Inflammatory macrophage treated with lipopolysaccharide for 4 hours (primary cell): ENCODE data around the gene CENPH.
"Not testable (repeated sequence)": the region's sequence is repeated elsewhere in the genome, so short reads cannot be mapped to it uniquely, and the experiment has no call there.

Experiments
- DNase-seq: peaks from one replicate; pipeline ENCODE4 v3.0.0-alpha.2; 2020

CENPH gene

GRCh38 chr5:69211200-69211599 lies 21.8 kb downstream of the CENPH start:
- no peak for DNase-seq

- no peak for DNase-seq
Observed at GRCh38 chr5:69212022-69212421, 22.6 kb downstream of the CENPH start.

- no peak for DNase-seq
Observed at GRCh38 chr5:69213513-69214215, 24.3 kb downstream of the CENPH start.

- DNase-seq, result no peak
Observed at GRCh38 chr5:69217151-69217511, 27.7 kb downstream of the CENPH start.

DNA sequence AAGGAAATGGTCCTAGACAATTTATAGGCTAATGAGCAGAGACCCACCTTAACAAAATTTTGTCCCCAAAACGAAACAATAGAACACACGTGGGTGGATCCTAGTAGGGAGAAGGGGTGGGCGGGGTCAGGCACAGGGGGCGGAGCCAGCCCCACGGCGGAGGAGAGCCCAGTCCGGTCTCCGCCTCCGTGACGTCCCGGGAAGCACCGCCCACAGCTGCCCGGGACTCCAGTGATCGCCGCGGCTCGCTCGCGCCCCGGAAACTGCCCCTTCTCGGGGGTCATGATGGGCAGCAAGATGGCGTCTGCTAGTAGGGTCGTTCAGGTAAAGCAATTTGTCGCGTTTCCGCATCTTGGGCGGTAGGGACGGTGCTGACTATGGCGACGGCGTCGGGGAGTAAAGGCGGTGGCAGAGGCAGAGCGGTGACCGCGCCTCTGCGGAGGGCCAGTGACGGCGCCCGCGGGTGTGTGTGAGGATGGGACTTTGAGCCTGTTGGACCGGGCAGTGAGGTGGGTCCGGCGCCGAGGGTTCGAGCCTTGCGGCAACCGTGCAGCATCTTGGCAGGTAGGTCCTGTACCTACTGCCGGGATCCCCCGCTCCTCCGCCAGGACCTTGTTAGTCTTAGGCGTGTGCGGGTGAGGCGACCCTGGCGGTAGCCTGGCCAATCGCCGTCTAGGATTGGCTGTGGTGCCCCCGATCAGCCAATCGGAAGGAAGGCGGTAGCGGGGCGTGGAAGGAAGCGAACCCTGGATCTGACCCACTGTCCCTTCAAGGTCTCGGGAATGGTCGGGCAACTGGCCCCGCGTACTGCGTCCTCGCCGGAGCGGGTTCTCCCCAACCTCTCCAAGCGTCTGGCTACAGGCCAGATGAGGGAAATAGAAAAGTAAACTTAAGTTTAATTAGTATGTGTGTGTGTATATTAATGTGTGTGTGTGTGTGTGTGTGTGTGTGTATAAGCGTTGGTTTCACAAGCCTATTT lies 28.5 kb downstream of the CENPH start:
- DNase-seq, result peak; percentile 98

DNA sequence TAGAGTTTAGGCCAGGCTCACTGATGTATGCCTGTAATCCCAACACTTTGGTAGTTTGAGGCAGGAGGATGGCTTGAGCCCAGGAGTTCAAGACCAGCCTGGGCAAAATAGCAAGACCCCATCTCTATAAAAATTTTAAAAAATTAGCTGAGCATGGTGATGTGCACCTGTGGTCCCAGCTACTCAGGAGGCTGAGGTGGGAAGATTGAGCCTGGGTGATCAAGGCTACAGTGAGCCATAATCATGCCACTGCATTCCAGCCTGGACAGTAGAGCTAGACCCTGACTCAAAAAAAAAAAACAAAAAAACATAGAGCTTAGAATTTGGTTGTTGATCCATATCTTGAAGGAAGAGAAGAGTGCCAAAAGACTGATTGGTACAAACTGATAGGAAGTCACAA lies 30.6 kb downstream of the CENPH start:
- DNase-seq, result no peak

GRCh38 chr5:69220371-69220770 lies 31.0 kb downstream of the CENPH start:
- not testable (repeated sequence) for DNase-seq

DNA sequence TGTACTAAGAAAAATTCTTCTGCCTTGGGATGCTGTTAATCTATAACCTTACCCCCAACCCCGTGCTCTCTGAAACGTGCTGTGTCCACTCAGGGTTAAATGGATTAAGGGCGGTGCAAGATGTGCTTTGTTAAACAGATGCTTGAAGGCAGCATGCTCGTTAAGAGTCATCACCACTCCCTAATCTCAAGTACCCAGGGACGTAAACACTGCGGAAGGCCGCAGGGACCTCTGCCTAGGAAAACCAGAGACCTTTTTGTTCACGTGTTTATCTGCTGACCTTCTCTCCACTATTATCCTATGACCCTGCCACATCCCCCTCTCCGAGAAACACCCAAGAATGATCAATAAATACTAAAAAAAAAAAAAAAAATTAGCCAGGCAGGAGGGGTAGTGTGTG lies 31.4 kb downstream of the CENPH start:
- DNase-seq, result not testable (repeated sequence)

- no peak for DNase-seq
Observed at GRCh38 chr5:69224520-69224919, 35.1 kb downstream of the CENPH start.

GRCh38 chr5:69225860-69226259 lies 36.5 kb downstream of the CENPH start:
- no peak for DNase-seq

GRCh38 chr5:69230181-69230580 lies 40.8 kb downstream of the CENPH start:
- DNase-seq, result no peak

DNA sequence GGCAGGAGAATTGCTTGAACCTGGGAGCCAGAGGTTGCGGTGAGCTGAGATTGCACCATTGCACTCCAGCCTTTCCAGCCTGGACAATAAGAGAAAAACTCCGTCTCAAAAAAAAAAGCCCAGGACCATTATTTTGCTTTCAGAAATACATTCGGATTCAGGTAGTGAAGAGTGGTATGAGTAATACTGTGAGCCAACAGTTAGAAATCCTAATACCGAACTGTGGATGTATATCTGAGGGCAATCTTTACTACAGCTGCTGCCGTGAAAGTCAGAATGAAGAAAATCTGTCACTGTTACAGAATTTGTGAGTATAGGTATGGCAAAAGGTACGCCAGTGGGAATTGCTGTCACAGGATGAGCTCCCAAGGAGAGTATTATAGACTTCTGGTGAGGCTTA lies 41.9 kb downstream of the CENPH start:
- DNase-seq, result no peak

DNA sequence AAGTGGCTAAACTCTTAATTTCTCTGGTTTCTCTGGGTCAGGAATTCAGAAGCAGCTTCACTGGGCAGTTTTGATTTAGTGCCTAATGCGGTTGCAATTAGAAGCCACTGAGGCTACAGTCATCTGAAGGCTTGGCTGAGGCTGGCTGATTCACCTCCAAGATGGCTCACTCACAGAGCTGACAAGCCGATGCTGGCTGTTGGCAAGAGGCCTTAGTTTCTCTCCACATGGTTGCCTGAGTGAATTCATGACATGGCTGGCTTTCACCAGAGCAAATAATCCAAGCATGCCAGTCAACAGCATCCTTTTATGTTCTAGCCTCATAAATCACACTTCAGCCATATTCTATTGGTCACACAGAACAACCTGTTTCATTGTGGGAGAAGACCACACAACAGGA lies 42.5 kb downstream of the CENPH start:
- DNase-seq, result no peak

GRCh38 chr5:69234457-69235268 lies 45.3 kb downstream of the CENPH start, which contains the start of gene CDK7:
Gene CDK7, plus strand, starts transcription at chr5:69234886. Its CDS starts 90 bp downstream, at chr5:69234976.
- DNase-seq, result peak; percentile 96

- not testable (repeated sequence) for DNase-seq
Observed at GRCh38 chr5:69236733-69237132, 47.4 kb downstream of the CENPH start.

DNA sequence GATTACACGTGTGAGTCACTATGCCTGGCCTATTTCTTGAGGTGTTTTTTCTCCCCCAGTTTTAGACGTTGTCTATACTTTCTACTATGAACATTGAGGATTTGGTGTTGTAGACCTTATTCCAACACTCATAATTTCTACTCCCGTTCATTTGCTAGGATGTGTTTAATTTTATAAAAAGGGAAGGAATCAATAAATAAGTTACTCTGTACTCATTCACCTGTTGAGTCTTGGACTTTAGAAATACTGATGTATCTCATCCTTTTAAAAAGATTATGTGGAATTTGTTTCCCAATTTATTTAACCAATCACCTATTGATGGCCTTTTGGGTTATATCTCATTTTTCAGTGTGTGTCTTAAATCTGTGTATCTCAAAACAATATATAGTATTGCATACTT lies 48.5 kb downstream of the CENPH start:
- no peak for DNase-seq

- no peak for DNase-seq
Observed at GRCh38 chr5:69238760-69239251, 49.4 kb downstream of the CENPH start.

- DNase-seq, result no peak
Observed at GRCh38 chr5:69242215-69242927, 53.0 kb downstream of the CENPH start.

DNA sequence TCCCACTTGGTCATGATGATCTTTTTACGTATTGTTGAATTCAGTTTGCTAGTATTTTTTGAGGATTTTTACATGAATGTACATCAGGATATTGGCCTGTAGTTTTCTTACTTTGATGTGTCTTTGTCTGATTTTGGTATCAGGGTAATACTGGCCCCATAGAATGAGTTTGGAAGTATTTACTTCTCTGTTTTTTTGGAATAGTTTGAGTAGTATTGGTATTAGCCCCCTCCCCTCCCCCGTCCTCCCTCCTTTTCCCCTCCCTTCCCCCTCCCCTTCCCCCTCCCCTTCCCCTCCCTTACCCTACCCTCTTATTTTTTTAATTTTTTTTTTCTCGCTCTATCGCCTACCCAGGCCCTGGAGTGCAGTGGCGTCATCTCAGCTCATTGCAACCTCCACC lies 55.6 kb downstream of the CENPH start:
- DNase-seq, result no peak

DNA sequence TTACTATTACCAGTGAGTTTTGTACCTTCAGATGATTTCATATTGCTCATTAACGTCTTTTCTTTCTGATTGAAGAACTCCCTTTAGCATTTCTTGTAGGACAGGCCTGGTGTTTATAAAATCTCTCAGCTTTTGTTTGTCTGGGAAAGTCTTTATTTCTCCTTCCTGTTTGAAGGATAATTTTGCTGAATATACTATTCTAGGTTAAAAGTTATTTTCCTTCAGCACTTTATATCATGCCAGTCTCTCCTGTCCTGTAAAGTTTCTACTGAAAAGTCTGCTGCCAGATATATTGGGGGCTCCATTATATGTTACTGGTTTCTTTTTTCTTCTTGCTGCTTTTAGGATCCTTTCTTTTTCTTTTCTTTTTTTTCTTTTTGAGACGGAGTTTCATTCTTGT lies 58.6 kb downstream of the CENPH start:
- DNase-seq, result no peak

DNA sequence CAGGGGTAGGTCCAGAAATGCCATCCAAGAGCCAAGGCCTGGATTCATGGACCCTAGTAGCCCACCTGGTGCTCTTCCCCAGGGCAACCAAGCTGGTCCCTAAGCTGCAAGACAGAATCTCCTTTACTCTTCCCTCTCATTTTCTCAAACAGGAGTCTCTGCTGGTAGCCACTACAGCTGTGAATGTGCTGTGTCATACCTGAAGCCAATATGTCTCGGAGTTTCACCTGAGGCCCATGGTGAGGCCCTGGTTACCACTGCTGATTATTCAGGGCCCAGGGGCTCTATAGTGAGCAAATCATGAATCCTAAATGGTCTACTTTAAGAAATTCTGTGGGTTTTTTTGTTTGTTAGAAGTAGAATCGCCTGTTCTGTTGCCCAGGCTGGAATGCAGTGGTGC lies 61.2 kb downstream of the CENPH start:
- no peak for DNase-seq

- DNase-seq, result no peak
Observed at GRCh38 chr5:69252437-69252836, 63.1 kb downstream of the CENPH start.
